Tibial nerve (tissue), 3 donors: ENCODE data around the gene LAMTOR4.

Experiments
- POLR2A ChIP-seq, 2 donors: fragments of 450-650 bp; IDR thresholded peaks; one replicate each; pipeline ENCODE4 v1.6.1; 2017; ENCODE audit warnings: antibody characterized with exemption in 2 of 2, mild to moderate bottlenecking in 2 of 2, moderate library complexity in 2 of 2
- TF ChIP-seq, protein P1 (sequence below), 5 experiments: fragments of 200-600 bp in 3 of 5; fragments of 450-650 bp in 2 of 5; sonication (generic) in 3 of 5; IDR thresholded peaks; one replicate each; pipeline ENCODE4 v1.5.1; 2016 to 2019; ENCODE audit warnings: antibody characterized with exemption in 5 of 5, mild to moderate bottlenecking in 3 of 5, moderate library complexity in 2 of 5

DNA sequence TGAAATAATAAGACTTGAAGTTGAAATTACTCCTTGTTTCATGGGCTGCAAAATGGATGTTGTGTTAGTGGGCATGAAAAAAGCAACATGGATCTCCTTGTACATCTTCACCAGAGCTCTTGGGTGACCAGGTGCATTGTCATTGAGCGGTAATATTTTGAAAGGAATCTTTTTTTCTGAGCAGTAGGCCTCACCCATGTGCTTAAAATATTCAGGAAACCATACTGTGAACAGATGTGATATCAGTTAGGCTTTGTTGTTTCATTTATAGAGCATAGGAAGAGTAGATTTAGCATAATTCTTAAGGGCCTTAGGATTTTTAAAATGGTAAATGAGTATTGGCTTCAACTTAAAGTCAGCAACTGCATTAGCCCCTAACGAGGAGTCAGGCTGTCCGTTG, 44.3 kb downstream of the LAMTOR4 start:
- TF ChIP-seq, protein P1, sequence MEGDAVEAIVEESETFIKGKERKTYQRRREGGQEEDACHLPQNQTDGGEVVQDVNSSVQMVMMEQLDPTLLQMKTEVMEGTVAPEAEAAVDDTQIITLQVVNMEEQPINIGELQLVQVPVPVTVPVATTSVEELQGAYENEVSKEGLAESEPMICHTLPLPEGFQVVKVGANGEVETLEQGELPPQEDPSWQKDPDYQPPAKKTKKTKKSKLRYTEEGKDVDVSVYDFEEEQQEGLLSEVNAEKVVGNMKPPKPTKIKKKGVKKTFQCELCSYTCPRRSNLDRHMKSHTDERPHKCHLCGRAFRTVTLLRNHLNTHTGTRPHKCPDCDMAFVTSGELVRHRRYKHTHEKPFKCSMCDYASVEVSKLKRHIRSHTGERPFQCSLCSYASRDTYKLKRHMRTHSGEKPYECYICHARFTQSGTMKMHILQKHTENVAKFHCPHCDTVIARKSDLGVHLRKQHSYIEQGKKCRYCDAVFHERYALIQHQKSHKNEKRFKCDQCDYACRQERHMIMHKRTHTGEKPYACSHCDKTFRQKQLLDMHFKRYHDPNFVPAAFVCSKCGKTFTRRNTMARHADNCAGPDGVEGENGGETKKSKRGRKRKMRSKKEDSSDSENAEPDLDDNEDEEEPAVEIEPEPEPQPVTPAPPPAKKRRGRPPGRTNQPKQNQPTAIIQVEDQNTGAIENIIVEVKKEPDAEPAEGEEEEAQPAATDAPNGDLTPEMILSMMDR (IDR thresholded peaks at IDR 0.05), result no peak
- TF ChIP-seq POLR2A (IDR thresholded peaks at IDR 0.05), result no peak
